ENCODE results near the gene C10orf143.

C10orf143 gene

GRCh38 chr10:130110246-130111112 lies at the start of gene C10orf143:
C10orf143 (minus strand) TSS chr10:130110830; CDS start chr10:130110772, 58 bp downstream.
- no peaks in the 10 kb centered on the region for H3K9me3 Mint-ChIP-seq
- peaks cover 33% of the 10 kb centered on the region for H3K4me1 Mint-ChIP-seq (ENCODE audit: low read depth)
- no peaks in the 10 kb centered on the region for H3K27me3 Mint-ChIP-seq
- peak within 1 kb of the TSS; percentile 94 for H3K27ac Mint-ChIP-seq
- peak within 1 kb of the TSS; percentile 86 for H3K4me3 Mint-ChIP-seq
- intact Hi-C loops (cut with micrococcal nuclease) = loop anchor here (1.0 kb wide), 1 partner anchor 26 kb away; the partner anchor contains the start of gene GLRX3
- peaks cover 41% of the 10 kb centered on the region for H3K36me3 Mint-ChIP-seq (ENCODE audit: low read depth)

- H3K4me3 Mint-ChIP-seq = no peak overlapping the region
These were observed 48.7 kb upstream of the C10orf143 start for GRCh38 chr10:130159192-130159794.

GRCh38 chr10:130146042-130146441 lies 35.4 kb upstream of the C10orf143 start:
- intact Hi-C loops (cut with micrococcal nuclease) = no loop called here
- H3K36me3 Mint-ChIP-seq (ENCODE audit: low read depth) = peaks cover 78% of the 10 kb centered on the region
- no peak overlapping the region for H3K27ac Mint-ChIP-seq
- H3K9me3 Mint-ChIP-seq = no peaks in the 10 kb centered on the region
- peaks cover 23% of the 10 kb centered on the region for H3K4me1 Mint-ChIP-seq (ENCODE audit: low read depth)
- no peak overlapping the region for H3K4me3 Mint-ChIP-seq
- no peaks in the 10 kb centered on the region for H3K27me3 Mint-ChIP-seq

More at GRCh38 chr10:130159192-130159794, 48.7 kb upstream of the C10orf143 start:
- no peak overlapping the region for H3K27ac Mint-ChIP-seq
- H3K9me3 Mint-ChIP-seq = no peaks in the 10 kb centered on the region
- peaks cover 6% of the 10 kb centered on the region for H3K4me1 Mint-ChIP-seq (ENCODE audit: low read depth)
- peaks cover 64% of the 10 kb centered on the region for H3K36me3 Mint-ChIP-seq (ENCODE audit: low read depth)
- intact Hi-C loops (cut with micrococcal nuclease) = no loop called here
- H3K27me3 Mint-ChIP-seq = no peaks in the 10 kb centered on the region

GRCh38 chr10:130141878-130142277 lies 31.2 kb upstream of the C10orf143 start:
- peaks cover 45% of the 10 kb centered on the region for H3K4me1 Mint-ChIP-seq (ENCODE audit: low read depth)
- intact Hi-C loops (cut with micrococcal nuclease) = no loop called here
- H3K9me3 Mint-ChIP-seq = no peaks in the 10 kb centered on the region
- no peak overlapping the region for H3K4me3 Mint-ChIP-seq
- H3K27me3 Mint-ChIP-seq = no peaks in the 10 kb centered on the region
- peak overlapping the region; percentile 3 for H3K27ac Mint-ChIP-seq
- H3K36me3 Mint-ChIP-seq (ENCODE audit: low read depth) = peaks cover 57% of the 10 kb centered on the region

- H3K9me3 Mint-ChIP-seq = no peaks in the 10 kb centered on the region
- no peak overlapping the region for H3K27ac Mint-ChIP-seq
- H3K4me1 Mint-ChIP-seq (ENCODE audit: low read depth) = peaks cover 45% of the 10 kb centered on the region
- no peaks in the 10 kb centered on the region for H3K27me3 Mint-ChIP-seq
- H3K4me3 Mint-ChIP-seq = no peak overlapping the region
- peaks cover 54% of the 10 kb centered on the region for H3K36me3 Mint-ChIP-seq (ENCODE audit: low read depth)
- intact Hi-C loops (cut with micrococcal nuclease) = no loop called here
These were observed 30.8 kb upstream of the C10orf143 start for GRCh38 chr10:130141460-130141859.

- Mint-ChIP-seq H3K9me3 (no peaks in the 10 kb centered on the region), H3K27ac (no peak overlapping the region), H3K4me1 (ENCODE audit: low read depth) (peaks cover 45% of the 10 kb centered on the region), H3K27me3 (no peaks in the 10 kb centered on the region), H3K4me3 (no peak overlapping the region), H3K36me3 (ENCODE audit: low read depth) (peaks cover 54% of the 10 kb centered on the region)
- intact Hi-C loops (cut with micrococcal nuclease) = no loop called here
These were observed 30.4 kb upstream of the C10orf143 start for GRCh38 chr10:130141038-130141437.

GRCh38 chr10:130140425-130140824 lies 29.8 kb upstream of the C10orf143 start:
- H3K4me3 Mint-ChIP-seq = no peak overlapping the region
- H3K27me3 Mint-ChIP-seq = peaks cover 2% of the 10 kb centered on the region
- H3K36me3 Mint-ChIP-seq (ENCODE audit: low read depth) = peaks cover 49% of the 10 kb centered on the region
- no peak overlapping the region for H3K27ac Mint-ChIP-seq
- no peaks in the 10 kb centered on the region for H3K9me3 Mint-ChIP-seq
- peaks cover 50% of the 10 kb centered on the region for H3K4me1 Mint-ChIP-seq (ENCODE audit: low read depth)
- intact Hi-C loops (cut with micrococcal nuclease) = no loop called here

- no peaks in the 10 kb centered on the region for H3K9me3 Mint-ChIP-seq
- peaks cover 41% of the 10 kb centered on the region for H3K36me3 Mint-ChIP-seq (ENCODE audit: low read depth)
- H3K4me3 Mint-ChIP-seq = no peak overlapping the region
- peaks cover 13% of the 10 kb centered on the region for H3K27me3 Mint-ChIP-seq
- peak overlapping the region; percentile 38 for H3K27ac Mint-ChIP-seq
- H3K4me1 Mint-ChIP-seq (ENCODE audit: low read depth) = peaks cover 57% of the 10 kb centered on the region
- intact Hi-C loops (cut with micrococcal nuclease) = loop anchor here (10.0 kb wide), 1 partner anchor 674 kb away; the partner anchor contains the start of gene MGMT
These were observed 27.8 kb upstream of the C10orf143 start for GRCh38 chr10:130138479-130138866.

- Mint-ChIP-seq H3K9me3 (no peaks in the 10 kb centered on the region), H3K4me3 (peak overlapping the region; percentile 99), H3K27me3 (peaks cover 14% of the 10 kb centered on the region), H3K27ac (peak overlapping the region; percentile 38), H3K4me1 (ENCODE audit: low read depth) (peaks cover 52% of the 10 kb centered on the region), H3K36me3 (ENCODE audit: low read depth) (peaks cover 35% of the 10 kb centered on the region)
- intact Hi-C loops (cut with micrococcal nuclease) = loop anchor here (10.0 kb wide), 1 partner anchor 673 kb away; the partner anchor contains the start of gene MGMT
These were observed 27.2 kb upstream of the C10orf143 start for GRCh38 chr10:130137659-130138478.

- Mint-ChIP-seq H3K27me3 (peaks cover 18% of the 10 kb centered on the region), H3K36me3 (ENCODE audit: low read depth) (peaks cover 27% of the 10 kb centered on the region), H3K9me3 (no peaks in the 10 kb centered on the region), H3K4me1 (ENCODE audit: low read depth) (peaks cover 44% of the 10 kb centered on the region), H3K27ac (no peak overlapping the region), H3K4me3 (peak overlapping the region; percentile 99)
- intact Hi-C loops (cut with micrococcal nuclease) = loop anchor here (10.0 kb wide), 1 partner anchor 672 kb away; the partner anchor contains the start of gene MGMT
These were observed 26.4 kb upstream of the C10orf143 start for GRCh38 chr10:130137090-130137448.

GRCh38 chr10:130136226-130137089 lies 25.8 kb upstream of the C10orf143 start, which contains the start of gene GLRX3:
GLRX3 (plus strand) TSS chr10:130136391; CDS start chr10:130136421, 30 bp downstream.
- intact Hi-C loops (cut with micrococcal nuclease) = loop anchor here (1.0 to 10.0 kb wide), 2 partner anchors 25 to 672 kb away; partner anchors contain the start of gene MGMT
- Mint-ChIP-seq H3K27me3 (peaks cover 23% of the 10 kb centered on the region), H3K27ac (peak within 1 kb of the TSS; percentile 89), H3K9me3 (no peaks in the 10 kb centered on the region), H3K36me3 (ENCODE audit: low read depth) (peaks cover 21% of the 10 kb centered on the region), H3K4me3 (peak within 1 kb of the TSS; percentile 99), H3K4me1 (ENCODE audit: low read depth) (peaks cover 38% of the 10 kb centered on the region)

- Mint-ChIP-seq H3K27me3 (peaks cover 30% of the 10 kb centered on the region), H3K4me1 (ENCODE audit: low read depth) (peaks cover 35% of the 10 kb centered on the region), H3K27ac (peak overlapping the region; percentile 89), H3K36me3 (ENCODE audit: low read depth) (peaks cover 21% of the 10 kb centered on the region), H3K4me3 (peak overlapping the region; percentile 99), H3K9me3 (no peaks in the 10 kb centered on the region)
- intact Hi-C loops (cut with micrococcal nuclease) = loop anchor here (1.0 to 10.0 kb wide), 2 partner anchors 24 to 671 kb away; partner anchors contain the start of gene MGMT
These were observed 25.1 kb upstream of the C10orf143 start for GRCh38 chr10:130135676-130136225.

All from dendritic cell treated with granulocyte-macrophage colony-stimulating factor and Interleukin-4, amounts not matched to agents 40 ng/mL and 50 ng/mL, for 4 days (primary cell).